HG02870 (cell line): ENCODE results near the gene PSAP.

ENCODE experiments used
- ATAC-seq: cut with Tn5 transposase; IDR thresholded peaks from one replicate; pipeline ENCODE4 v1.9.1; 2021; ENCODE audit warnings: mild to moderate bottlenecking, moderate library complexity; ENCODE audit not compliant: unreplicated experiment

PSAP gene

DNA sequence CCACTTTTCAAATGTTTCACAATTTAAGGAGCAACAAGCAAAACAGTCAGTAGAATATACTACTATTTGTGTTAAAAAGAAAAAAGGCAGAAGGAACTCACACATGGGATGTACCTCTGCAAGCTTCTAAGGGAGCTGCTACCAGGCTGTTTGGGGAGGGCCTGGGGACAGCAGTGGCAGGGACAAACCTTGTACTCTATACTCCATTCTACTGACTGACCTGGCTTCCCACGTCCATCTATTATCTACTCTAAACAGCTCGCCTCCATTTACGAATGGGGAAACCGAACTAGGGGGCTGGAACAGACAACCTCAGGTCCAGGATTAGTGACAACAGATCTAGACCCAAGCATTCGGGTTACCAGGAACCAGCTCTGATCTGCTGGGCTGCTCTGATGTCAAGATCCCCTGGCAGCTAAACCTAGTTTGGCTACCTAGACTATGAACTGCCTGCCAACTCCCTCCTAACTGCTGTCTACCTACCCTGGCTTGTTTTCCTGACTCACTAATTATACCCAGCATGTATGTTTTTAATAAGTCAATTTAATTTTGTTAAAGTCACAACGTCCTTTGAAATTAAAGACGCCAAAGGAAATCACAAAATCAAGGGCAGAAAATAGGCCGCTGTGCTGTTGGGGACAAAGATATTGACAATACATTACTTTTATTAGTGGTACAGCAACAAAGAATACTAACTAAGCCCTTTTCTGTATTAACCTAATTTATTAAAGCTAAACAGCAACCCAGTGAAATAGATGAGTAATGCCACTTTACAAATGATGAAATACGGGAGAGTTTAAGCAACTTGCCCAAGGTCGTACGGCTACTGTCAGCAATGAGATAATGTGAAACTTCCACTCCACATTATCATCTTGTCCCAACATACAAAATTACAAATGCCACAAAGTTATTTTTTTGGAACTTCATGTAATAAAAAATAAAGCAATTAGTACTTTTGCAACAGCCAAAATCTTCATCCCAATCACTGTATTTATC lies 5.3 kb downstream of the PSAP start:
- ATAC-seq: no peak

DNA sequence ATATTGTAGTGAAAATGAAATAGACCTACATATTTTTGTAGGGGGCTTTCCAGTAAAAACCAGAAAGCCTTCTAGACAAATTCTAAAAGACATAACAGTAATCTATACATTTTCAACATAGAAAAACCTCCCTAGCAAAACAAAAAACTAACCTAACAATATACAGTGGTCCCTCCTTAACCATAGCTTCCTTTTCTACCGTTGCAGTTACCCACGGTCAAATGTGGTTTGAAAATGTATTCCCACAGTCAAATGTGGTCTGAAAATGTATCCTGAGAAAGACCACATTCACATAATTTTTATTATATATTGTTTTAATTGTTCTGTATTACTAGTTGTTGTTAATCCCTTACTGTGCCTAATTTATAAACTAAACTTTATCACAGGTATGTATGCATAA lies 6.4 kb downstream of the PSAP start:
- no peak for ATAC-seq

DNA sequence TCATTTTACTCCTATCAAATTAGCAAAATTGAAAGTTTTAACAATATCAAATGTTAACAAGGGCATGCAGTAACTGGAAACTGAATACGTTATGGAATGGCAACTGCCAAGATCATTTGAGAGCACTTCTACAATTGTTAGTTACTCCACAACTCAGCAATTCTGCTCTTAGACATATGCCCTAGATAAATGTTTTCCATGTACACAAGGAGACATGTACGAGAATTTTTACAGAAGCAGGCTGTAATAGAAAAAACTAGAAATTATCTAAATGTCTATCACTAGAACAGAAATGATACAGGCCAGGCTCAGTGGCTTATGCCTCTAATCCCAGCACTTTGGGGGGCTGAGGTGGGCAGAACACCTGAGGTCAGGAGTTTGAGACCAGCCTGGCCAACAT lies 7.0 kb downstream of the PSAP start:
- ATAC-seq: no peak

DNA sequence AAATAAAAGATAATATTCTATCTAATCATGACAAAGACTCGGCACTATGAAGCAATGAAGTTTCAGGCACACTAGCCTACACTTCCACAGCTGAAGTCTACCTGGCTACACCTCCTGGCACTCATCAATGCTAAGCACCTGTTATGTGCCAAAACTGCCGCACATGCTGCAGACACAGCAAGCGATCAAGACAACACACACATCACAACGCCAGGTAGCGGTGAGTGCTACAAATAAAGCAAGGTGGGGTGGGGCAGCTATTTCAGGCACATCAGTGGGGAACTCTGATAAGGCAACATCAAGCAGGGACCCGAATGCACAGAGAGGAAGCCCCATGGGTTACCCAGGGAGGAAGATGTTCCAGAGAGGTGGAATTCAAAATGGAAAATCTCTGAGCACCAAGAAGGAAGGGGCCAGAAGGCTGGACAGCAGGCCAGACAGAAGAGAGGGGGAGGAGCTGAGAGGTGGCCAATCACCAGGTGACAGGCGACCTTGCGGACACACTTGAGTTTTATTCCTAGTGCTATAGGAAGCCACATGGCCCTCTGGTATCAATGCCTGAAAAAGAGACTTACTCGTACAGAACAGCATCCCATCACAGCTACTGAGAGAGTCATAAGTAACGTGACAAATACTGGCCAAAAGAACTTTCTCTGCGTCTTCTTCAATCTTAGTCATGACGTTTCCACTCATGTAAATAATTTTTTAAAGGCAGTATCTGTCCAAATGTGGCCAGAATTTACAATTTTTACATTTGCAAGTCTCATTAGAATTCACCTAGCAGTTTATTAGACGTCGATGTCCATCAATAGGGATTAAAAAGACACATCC lies 8.0 kb downstream of the PSAP start:
- ATAC-seq: no peak

DNA sequence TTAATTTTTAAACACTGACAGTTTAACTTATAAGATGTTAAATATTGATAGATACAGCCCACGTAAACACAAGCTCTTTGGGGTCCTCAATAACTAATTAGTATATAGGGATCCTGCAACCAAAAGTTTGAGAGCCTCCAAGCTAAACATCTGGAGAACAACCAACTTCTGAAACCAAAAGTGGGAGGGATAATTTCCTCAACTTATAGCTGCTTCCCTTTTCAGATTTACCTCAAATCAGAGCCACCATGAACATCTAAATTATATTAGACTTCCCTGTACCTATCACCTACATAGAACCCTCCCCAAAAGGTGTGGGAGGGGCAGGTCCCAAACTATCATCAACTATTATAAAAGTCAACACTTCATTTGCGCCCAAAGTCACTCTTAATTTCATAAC lies 8.6 kb downstream of the PSAP start:
- ATAC-seq: no peak

DNA sequence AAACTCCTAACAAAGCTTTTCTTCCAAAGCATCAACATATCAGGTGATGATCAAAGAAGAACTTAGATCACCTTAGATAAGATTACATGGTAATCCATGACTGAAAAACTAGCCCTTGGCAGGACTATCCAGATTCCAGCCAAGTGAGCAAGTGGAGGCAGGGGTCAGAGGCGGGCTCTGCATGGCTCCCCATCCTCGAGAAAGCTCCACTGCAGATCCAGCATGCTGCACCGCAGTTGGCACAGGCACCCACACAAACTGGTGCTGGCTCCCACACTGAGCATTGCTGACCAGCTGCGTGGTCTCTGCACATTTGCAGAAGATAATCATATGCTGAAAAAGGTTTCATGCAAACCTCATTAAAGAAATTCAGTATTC lies 10.1 kb downstream of the PSAP start:
- ATAC-seq: no peak

DNA sequence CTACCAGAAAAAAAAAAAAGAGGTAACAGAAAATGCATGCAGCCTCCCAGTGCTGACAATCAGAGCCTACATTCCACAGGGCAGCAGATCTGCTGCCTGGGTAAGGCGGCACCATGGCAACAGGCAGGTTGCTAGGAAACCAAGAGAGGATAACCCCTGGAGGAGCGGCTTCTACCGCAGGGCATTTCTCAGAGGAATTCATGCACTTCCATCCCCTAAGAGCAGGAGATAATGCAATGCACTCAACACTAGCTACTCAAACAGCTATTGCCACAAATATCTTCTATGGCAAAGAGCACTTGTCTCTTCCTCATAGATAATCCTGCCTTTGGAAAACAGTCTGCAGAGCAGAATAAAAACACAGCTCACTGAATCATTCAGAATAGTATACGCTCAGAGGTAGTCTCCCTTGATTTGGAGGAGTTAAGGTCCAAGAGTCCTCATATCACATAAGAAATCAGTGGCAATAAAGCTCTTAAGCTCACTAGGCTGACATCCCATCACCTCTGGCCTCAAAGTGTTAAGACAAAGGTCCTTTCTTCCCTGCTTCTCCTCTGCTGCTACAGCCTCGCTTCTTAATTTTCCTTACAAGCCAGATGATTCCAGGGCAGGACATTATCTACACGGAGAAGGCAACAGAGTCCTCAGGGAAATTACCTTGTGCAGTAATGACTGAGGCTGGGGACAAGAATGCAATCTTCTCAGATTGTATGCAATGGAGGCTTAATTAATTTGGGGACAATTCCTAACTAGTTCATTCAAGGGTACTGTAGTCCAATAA lies 10.7 kb downstream of the PSAP start:
- no peak for ATAC-seq

DNA sequence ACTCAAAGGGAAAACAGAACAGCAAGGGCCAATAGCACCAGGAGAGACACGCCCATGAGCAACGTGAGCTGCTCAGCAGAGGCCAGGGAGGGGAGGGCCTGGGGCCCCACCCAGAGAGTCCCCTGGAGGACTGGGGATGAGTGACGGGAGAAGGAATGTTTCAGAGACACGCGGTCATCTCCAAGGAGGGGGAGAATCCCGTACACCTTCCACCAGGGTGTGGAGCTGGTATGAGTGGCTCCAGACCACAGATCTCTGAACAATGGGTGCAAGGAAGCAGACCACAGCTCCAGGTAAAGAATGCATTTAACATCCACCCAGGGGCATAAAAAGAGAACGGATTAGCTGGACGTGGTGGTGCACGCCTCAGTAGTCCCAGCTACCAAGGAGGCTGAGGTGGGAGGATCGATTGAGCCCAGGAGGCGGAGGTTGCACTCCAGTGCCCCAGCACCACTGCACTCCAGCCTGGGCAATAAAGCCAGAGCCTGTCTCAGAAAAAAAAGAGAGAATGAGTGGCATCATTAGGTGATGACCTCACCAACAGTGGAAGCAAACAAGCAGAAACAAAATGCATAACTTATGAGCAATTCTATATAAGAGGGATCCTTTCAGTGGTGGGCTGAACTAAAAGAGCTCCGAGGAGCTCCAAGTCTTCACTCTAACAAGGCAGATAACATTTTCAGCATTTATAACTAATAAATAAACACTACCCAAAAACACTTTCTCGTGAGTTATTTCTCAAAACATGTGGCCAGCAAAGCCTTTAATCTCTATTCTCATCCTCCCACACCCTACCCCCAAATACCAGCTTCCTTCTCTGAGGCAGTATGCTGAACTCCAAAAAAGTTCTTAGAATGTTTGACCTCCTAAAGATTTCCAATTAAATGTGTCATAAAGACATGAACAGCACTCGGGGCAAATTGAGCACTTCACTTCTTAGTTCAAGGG lies 12.5 kb downstream of the PSAP start:
- ATAC-seq: no peak

DNA sequence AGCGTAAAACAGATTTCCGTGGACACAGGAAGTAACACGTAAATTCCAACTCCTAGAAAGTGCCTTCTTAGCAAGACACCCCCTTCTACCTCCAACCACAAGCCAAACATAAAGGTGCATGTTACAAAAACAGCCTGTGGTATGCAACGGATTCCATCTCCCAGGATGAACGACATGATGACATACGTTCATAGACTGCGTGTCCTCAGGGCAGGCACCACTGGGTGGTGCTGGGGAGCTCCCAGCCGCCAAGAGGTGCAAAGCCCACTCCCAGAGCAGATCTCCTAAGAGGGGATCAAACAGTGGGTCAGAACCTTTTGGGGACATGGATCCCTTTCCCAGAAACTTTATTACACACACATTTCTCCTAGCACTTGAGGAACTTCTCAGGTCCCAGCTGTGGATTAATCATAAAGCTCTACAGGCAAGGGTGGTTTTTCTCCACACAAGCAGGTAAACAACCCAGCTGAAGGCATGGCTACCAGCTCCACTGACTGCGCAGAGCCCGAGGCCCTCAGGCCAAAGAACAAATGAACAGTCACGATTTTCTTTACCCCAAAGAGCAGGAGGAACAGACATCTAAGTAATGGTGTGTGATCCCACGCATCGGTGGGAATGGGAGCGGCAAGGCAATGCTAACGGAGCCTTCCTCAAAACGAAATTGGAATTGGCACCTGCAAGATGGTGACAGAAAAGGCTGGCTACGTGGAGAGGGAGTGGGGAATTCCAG lies 13.8 kb downstream of the PSAP start:
- ATAC-seq: no peak

DNA sequence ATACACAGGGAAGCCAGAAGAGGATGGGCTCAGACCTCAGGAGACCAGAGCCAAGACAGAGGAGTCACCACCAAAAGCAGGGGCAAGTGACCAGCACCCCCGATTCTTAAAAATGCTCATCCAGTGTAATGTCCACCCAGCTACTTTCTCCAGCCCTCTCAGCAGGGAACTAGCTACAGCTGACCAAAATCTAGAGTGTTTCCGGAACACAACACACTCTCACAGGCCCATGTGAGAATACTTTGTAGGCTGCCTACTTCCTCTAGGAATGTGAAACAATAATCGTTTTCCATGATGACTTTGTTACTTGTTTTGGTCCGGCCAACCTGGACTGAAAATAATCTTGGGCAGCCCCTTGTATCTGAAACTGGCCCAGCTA lies 14.5 kb downstream of the PSAP start:
- ATAC-seq: peak; percentile 28

DNA sequence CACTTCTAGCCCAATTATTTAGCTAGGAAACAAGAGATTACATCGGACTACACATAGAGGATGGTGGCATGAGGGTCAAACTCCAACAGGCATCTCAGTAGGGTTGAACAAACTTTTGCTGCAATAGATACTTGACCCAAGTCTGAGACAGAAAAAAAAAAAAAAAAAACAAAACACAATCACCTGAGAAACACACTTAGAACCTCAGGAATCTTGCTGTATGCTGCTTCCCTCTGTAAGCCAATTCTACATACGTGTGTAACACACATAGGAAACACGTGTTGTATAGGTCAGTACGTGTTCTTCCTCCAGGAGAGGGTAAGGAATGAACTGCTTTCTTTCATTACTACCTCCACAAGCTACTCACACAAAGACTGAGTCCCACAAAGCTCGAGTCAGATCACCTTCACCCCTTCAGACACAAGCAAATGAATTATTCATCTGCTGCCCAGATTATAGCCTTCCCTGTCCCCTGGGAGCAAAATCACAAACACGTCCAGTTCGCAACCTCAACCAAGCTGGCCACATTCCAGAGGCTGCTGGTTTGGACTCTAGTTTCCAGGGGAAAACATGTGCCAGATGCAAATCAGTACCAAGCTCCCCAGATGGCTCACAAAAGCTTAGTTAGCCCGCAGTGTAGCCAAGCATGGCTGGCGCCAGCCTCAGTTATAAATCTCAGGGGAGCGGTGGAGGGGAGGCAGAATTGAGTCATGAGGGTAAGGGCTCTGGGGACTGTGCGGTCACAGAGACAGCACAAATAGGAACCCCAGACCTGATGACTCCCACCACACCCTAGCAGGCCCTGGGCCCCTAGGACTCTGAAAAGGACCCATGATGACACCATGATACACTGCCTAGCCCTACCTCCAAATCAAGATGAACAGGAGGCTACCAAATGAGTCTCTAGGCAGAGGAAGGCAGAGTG lies 15.1 kb downstream of the PSAP start:
- peak; percentile 89 for ATAC-seq

DNA sequence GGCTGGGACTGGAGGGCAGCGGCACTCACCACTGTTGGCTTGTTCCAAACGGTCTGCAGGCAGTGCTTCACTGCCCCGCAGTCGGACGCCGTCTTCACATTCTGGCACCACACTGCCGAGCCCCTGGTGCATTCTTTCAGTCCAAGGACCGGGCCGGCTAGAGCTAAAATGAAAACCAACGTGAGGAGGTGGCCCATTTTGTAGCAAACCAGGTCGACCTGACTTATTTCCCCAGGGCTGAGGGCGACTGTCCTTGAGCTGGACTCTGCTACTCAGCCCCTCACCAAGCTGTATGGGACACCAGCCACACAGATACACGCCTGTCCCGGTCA lies 16.7 kb downstream of the PSAP start:
- no peak for ATAC-seq

DNA sequence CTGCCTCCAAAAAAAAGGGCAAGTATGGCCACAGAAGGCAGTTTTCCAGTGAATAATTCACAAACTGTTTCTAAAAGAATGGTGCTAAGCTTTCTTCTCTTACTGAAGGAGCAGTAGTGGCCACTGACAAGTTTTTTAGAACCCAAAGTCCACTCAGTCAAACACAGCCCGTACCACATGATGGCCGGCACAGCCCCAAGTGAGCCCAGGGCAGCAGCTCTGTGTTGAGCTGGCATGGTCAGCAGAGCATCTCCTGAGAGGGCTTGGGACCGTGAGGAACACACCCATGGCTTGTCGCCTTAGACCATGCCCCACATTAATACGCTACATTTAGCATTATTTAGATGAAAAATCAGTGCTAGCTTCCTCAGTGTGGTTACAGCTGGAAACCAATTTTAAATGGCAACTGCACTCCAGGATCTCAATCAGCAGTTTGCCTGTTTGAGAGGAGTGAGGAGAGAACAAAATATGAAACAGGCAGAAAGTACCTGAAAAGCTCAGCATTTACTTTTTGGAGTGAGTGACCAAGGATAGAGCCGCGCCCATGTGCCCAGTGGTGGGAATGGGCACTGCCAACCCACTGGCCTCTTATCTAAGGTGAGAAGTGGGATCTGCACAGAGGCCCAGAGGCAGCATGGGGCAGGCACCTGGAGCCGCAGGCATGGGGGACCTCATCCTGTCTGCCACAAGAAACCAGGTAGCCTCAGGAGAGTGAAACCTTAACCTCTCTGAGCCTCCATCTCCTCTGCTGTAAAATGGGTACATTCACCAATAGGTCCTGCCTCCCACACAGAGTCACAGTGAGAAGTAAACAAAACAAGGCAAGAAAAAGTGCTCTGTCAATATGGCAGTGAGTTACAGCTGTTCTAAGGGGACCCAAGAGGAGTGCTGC lies 17.4 kb downstream of the PSAP start:
- ATAC-seq: no peak

DNA sequence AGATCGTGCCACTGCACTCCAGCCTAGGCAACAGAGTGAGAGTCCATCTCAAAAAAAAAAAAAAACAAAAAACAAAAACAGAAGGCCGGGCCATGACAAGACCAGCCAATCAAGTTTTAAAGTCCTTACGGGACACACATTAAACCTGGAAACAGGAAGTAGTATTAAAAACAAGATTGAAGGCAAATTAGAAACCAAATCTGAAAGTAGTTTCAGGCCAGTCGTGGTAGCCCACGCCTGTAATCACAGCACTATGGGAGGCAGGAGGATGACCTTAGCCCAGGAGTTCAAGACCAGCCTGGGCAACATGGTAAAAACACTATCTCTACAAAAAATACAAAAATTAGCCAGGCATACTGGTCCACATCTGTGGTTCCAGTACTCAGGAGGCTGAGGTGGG lies 18.1 kb downstream of the PSAP start:
- ATAC-seq: no peak

DNA sequence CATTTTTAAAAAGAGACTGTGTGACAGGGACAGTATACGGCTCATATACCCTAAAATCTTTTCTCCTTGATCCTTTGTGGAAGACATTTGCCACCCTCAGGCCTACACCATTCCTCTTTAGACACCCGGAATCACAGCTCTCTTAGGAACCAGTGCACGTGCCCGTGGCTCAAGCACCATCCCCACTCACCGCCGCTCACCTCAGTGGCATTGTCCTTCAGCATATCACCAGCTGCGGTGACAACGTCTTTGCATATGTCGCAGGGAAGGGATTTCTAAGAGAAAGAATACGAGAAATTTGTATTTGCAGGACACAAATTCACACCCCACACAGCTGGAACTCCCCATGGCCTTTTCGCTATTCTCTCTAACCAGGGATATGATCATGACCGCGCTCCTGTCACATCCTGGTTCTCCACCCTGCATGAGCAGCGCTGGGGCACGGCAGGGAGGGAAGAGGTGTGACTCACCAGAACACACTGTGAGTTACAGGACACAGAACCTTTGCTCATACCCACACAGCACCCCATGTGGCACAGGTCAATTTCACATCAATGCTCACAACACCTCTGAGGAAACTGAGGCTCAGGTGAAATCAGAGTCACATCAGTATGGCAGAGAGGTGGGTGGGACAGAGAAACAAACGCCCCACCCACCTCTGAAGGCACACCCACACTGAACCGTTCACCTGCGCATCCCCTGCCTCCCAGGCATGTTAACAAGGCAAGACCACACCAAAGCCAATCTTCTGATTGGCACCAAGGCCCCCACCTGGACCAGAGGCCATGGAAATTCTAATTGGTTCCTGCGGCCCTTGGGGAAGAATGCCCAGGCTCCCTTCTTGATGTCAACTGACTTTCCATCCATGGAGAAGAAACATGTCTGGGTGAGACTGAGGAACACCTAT lies 19.2 kb downstream of the PSAP start:
- no peak for ATAC-seq

DNA sequence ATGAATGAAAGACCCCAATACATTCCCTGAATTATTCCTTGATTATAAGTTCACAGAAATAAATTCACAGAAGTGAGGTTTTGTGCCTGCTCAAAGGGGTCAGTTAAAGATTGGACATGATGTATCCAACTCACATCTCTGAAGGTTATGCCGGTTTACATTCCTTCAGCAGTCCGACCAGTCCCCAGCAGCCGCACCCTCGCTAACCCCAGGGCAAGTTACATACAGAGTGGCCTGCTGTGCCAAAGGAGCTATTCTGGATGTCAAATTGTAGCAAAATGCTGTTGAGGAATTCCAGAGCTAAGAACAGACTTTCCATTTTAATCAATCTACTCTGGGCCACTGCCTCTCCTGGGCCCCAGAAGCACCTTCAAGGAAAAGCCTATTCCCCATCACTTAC lies 20.3 kb downstream of the PSAP start:
- no peak for ATAC-seq

DNA sequence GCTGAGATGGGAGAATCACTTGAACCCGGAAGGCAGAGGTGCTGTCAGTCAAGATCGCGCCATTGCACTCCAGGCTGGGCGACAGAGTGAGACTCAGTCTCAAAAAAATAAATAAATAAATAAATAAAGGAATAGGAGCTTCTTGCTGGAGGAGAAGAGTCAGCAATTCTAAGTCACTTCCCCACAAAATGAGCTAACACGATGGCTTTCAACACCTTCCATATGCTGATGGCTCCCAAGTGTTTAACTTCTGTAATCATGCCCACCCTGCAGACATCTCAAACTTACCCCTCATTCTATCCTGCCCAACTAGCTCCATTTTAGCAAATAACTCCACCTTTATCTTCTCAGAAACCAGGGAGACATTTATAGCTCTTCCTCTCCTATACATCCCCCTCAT lies 21.2 kb downstream of the PSAP start:
- ATAC-seq: no peak
